ENCODE measurements around the gene PTPRG. TPM values are rescaled to one million over a fixed set of nuclear protein-coding genes. Genes with fewer than 3 reads are reported as not detected.

PTPRG gene
- total RNA-seq, 1 experiment from 2014 or later = 0.74 TPM

GRCh38 chr3:61650719-61651410 is 89.5 kb downstream of the PTPRG start:
- ATAC-seq (no peak), DNase-seq (ENCODE audit: low read depth, low spot score) (no peak)
- Histone ChIP-seq H3K27me3 (ENCODE audit: control insufficient read depth, insufficient read depth, low read length) (no peaks in the 10 kb centered on the region), H3K36me3 (ENCODE audit: control insufficient read depth, insufficient read depth, low read length) (no peaks in the 10 kb centered on the region), H3K4me3 (ENCODE audit: low read depth in 2 of 2, low read length in 2 of 2) (no peak overlapping the region), H3K4me1 (ENCODE audit: control insufficient read depth, insufficient read depth, low read length) (no peaks in the 10 kb centered on the region), H3K27ac (ENCODE audit: low read length) (no peak overlapping the region), H3K9me3 (ENCODE audit: control insufficient read depth, insufficient read depth, low read depth, low read length) (no peaks in the 10 kb centered on the region)
- no TSS peak for BruUV-seq (replicated peaks)
- TF ChIP-seq CTCF (IDR thresholded peaks at IDR 0.05) (no peak), TCF7L2 (IDR thresholded peaks at IDR 0.05; ENCODE audit: low read depth, low read length) (no peak), SIN3A (IDR thresholded peaks at IDR 0.05; ENCODE audit: borderline replicate concordance, insufficient read depth, low read depth, low read length) (no peak), POLR2AphosphoS5 (IDR thresholded peaks at IDR 0.05; ENCODE audit: low read depth, low read length) (no peak), REST (IDR thresholded peaks at IDR 0.05; ENCODE audit: insufficient read depth in 1 of 2, low read depth in 2 of 2, low read length in 1 of 2) (no peak)
- in situ Hi-C loops (cut with HindIII; ENCODE audit: low pct_unique_long_range_greater_than_20kb, low sequenced_read_pairs) (no loop called here), intact Hi-C loops (cut with micrococcal nuclease; ENCODE audit: unreplicated experiment) (no loop called here)
- POLR2A ChIA-PET = no interaction called here
- CTCF ChIA-PET = no interaction called here

- Histone ChIP-seq H3K36me3 (ENCODE audit: control insufficient read depth, insufficient read depth, low read length) (no peaks in the 10 kb centered on the region), H3K27me3 (ENCODE audit: control insufficient read depth, insufficient read depth, low read length) (no peaks in the 10 kb centered on the region), H3K4me1 (ENCODE audit: control insufficient read depth, insufficient read depth, low read length) (no peaks in the 10 kb centered on the region), H3K9me3 (ENCODE audit: control insufficient read depth, insufficient read depth, low read depth, low read length) (no peaks in the 10 kb centered on the region), H3K4me3 (ENCODE audit: low read depth in 2 of 2, low read length in 2 of 2) (no peak overlapping the region), H3K27ac (ENCODE audit: low read length) (no peak overlapping the region)
- DNase-seq (ENCODE audit: low read depth, low spot score) = no peak
- ChIA-PET CTCF (no interaction called here), POLR2A (no interaction called here)
- intact Hi-C loops (cut with micrococcal nuclease; ENCODE audit: unreplicated experiment) = no loop called here
- BruUV-seq (replicated peaks) = no TSS peak
- in situ Hi-C loops (cut with HindIII; ENCODE audit: low pct_unique_long_range_greater_than_20kb, low sequenced_read_pairs) = no loop called here
- ATAC-seq = no peak
- TF ChIP-seq REST (IDR thresholded peaks at IDR 0.05; ENCODE audit: insufficient read depth in 1 of 2, low read depth in 2 of 2, low read length in 1 of 2) = no peak
- no peak for TF ChIP-seq POLR2AphosphoS5 (IDR thresholded peaks at IDR 0.05; ENCODE audit: low read depth, low read length)
- TF ChIP-seq SIN3A (IDR thresholded peaks at IDR 0.05; ENCODE audit: borderline replicate concordance, insufficient read depth, low read depth, low read length) = no peak
- no peak for TF ChIP-seq TCF7L2 (IDR thresholded peaks at IDR 0.05; ENCODE audit: low read depth, low read length)
- TF ChIP-seq CTCF (IDR thresholded peaks at IDR 0.05) = no peak
Measured at GRCh38 chr3:61657689-61658088, 96.3 kb downstream of the PTPRG start.

Data from Panc1 (cell line).